Measurements from ENCODE around the gene CHMP4A.

The CHMP4A gene

DNA sequence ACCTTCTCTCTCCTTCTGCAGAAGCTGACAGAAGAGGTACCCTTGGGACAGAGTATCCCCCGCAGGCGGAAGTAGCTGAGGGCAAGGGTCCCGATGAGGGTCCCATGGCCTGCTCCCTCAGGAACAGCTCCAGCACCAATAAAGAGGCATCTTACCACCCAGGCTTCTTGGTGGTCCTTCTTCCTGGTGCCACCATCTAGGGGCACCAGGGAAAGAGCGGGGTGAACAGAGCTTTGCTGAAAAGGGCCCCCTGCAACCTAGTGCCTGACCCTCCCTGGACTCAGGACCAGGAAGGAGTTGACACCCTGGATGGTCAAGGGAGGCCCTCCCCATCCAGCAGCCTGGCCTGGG, 52.8 kb downstream of the CHMP4A start:
- DNase-seq (ENCODE audit: extremely low read depth in 1 of 2, low read depth in 1 of 2): no peak

DNA sequence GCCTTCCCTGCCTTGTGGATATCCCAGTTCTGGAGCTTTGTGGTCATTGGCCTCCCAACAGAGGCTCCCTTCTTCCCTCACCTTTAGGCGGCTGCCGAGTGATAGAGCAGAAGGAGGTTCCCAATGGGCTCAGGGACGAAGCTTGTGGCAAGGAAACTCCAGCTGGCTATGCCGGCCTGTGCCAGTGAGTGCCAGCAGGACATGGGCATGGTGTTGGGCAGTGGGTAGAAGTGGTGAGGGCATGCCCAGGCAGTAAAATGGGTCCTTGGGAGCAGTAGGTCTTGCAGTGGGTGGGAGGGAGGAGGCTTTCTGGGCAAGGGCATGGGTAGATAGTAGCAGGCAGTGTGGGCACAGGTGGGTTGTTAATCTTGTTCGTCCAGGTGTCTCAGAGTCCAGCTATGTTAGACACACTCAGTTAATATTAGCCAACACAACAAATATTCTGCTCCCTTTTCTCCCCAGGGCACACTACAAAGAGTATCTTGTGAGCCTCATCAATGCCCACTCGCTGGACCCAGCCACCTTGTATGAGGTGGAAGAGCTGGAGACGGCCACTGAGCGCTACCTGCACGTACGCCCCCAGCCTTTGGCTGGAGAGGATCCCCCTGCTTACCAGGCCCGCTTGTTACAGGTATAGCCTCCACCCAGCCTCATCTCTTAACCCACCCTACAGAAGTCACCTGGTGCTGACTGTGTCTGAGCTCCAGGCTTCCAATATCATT, 53.4 kb downstream of the CHMP4A start:
- DNase-seq (ENCODE audit: extremely low read depth in 1 of 2, low read depth in 1 of 2): no peak

All from stimulated activated CD8-positive, alpha-beta memory T cell treated with anti-CD3 and anti-CD28 coated beads, Interleukin-7, amount 100 ng/mL, for 48 hours (primary cell).